GM06990 (cell line): ENCODE results near the gene CMTM6.

ENCODE experiments used
- DNase-seq: peaks from one replicate; pipeline ENCODE4 v3.0.0-alpha.2; 2011; ENCODE audit not compliant: insufficient read length; ENCODE audit errors: extremely low read depth
- H3K27me3 ChIP-seq: replicated peaks from 2 replicates; pipeline ENCODE4 v1.6.0; 2011; ENCODE audit warnings: low read length; ENCODE audit not compliant: control insufficient read depth, insufficient read depth
- H3K36me3 ChIP-seq: 2 replicates; pipeline ENCODE4 v1.5.1; 2011; ENCODE audit warnings: low read length; ENCODE audit not compliant: control insufficient read depth, insufficient read depth
- H3K4me3 ChIP-seq: replicated peaks from 2 replicates; pipeline ENCODE4 v1.5.1; 2011; ENCODE audit warnings: low read depth, mild to moderate bottlenecking, control low read depth, low read length
- CTCF ChIP-seq: IDR thresholded peaks from 2 replicates; pipeline ENCODE4 v1.5.1; 2011; ENCODE audit warnings: low read length, control low read depth, mild to moderate bottlenecking, inconsistent platforms; ENCODE audit not compliant: insufficient read depth, poor library complexity, severe bottlenecking

Gene CMTM6

GRCh38 chr3:32492684-32493436, 9.8 kb downstream of the CMTM6 start:
- no peak overlapping the region for H3K4me3 ChIP-seq
- no peaks in the 10 kb centered on the region for H3K27me3 ChIP-seq
- TF ChIP-seq CTCF: no peak
- H3K36me3 ChIP-seq: no peaks in the 10 kb centered on the region; the same call in 1 of the 2 replicates
- DNase-seq: no peak

GRCh38 chr3:32488474-32489008, 14.1 kb downstream of the CMTM6 start:
- Histone ChIP-seq H3K4me3 (no peak overlapping the region), H3K27me3 (no peaks in the 10 kb centered on the region), H3K36me3 (no peaks in the 10 kb centered on the region; the same call in 1 of the 2 replicates)
- no peak for TF ChIP-seq CTCF
- no peak for DNase-seq

DNA sequence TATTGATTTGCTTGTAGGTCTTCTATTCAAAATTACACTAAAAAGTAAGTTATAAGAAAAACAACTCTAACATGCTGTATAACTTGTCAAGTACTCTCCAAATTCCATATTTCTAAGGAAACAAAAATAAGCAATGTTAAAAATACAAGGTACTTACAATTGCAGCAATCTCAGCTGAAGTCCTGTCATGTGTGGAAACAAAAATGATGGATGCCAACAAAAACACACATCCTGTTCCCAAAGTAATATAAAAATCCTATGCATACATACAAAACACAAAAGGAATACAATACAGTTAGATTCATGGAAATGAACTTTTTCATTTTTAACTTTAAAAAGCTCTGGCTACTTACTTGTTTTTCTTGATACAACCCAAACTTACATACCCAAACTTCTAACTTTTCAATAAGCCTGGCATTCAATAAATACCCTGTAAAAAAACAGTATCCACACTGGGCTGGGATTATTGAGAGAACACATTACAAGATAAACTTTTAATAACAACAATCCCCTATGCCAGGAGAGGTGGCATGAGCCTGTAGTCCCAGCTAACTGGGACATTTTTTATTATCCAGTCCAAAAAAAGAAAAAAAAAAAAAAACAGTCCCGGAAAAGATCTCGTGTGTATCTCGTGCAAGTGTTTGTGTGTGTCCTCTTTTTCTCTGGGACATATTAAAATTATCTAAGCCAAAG, 14.7 kb downstream of the CMTM6 start:
- DNase-seq: no peak
- Histone ChIP-seq H3K36me3 (no peaks in the 10 kb centered on the region; the same call in 1 of the 2 replicates), H3K27me3 (no peaks in the 10 kb centered on the region), H3K4me3 (no peak overlapping the region)
- no peak for TF ChIP-seq CTCF

GRCh38 chr3:32484436-32484835, 18.2 kb downstream of the CMTM6 start:
- H3K4me3 ChIP-seq: no peak overlapping the region
- no peaks in the 10 kb centered on the region for H3K27me3 ChIP-seq
- TF ChIP-seq CTCF: no peak
- DNase-seq: no peak
- no peaks in the 10 kb centered on the region; the same call in none of the 2 replicates for H3K36me3 ChIP-seq

- Histone ChIP-seq H3K4me3 (no peak overlapping the region), H3K36me3 (no peaks in the 10 kb centered on the region; the same call in none of the 2 replicates), H3K27me3 (no peaks in the 10 kb centered on the region)
- DNase-seq: no peak
- no peak for TF ChIP-seq CTCF
Measured at GRCh38 chr3:32483772-32484171, 18.9 kb downstream of the CMTM6 start.
